ENCODE data around the gene GSTM3.

Gene GSTM3

GRCh38 chr1:109728870-109729269, 12.0 kb downstream of the GSTM3 start:
- Histone ChIP-seq H3K79me2 (no peaks in the 10 kb centered on the region), H3K9me3 (ENCODE audit: control insufficient read depth, low read length) (no peaks in the 10 kb centered on the region), H3K27ac (no peak overlapping the region), H3K27me3 (ENCODE audit: control insufficient read depth, insufficient read depth, low read length) (no peaks in the 10 kb centered on the region), H3K4me3 (ENCODE audit: low read depth, low read length) (no peak overlapping the region), H2AFZ (no peak overlapping the region), H3K9ac (no peak overlapping the region), H3K4me2 (ENCODE audit: low read length) (no peak overlapping the region), H3K36me3 (ENCODE audit: control insufficient read depth, insufficient read depth, low read length) (no peaks in the 10 kb centered on the region), H3K4me1 (no peaks in the 10 kb centered on the region)
- TF ChIP-seq, protein P1, sequence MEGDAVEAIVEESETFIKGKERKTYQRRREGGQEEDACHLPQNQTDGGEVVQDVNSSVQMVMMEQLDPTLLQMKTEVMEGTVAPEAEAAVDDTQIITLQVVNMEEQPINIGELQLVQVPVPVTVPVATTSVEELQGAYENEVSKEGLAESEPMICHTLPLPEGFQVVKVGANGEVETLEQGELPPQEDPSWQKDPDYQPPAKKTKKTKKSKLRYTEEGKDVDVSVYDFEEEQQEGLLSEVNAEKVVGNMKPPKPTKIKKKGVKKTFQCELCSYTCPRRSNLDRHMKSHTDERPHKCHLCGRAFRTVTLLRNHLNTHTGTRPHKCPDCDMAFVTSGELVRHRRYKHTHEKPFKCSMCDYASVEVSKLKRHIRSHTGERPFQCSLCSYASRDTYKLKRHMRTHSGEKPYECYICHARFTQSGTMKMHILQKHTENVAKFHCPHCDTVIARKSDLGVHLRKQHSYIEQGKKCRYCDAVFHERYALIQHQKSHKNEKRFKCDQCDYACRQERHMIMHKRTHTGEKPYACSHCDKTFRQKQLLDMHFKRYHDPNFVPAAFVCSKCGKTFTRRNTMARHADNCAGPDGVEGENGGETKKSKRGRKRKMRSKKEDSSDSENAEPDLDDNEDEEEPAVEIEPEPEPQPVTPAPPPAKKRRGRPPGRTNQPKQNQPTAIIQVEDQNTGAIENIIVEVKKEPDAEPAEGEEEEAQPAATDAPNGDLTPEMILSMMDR (IDR thresholded peaks at IDR 0.05), result no peak

DNA sequence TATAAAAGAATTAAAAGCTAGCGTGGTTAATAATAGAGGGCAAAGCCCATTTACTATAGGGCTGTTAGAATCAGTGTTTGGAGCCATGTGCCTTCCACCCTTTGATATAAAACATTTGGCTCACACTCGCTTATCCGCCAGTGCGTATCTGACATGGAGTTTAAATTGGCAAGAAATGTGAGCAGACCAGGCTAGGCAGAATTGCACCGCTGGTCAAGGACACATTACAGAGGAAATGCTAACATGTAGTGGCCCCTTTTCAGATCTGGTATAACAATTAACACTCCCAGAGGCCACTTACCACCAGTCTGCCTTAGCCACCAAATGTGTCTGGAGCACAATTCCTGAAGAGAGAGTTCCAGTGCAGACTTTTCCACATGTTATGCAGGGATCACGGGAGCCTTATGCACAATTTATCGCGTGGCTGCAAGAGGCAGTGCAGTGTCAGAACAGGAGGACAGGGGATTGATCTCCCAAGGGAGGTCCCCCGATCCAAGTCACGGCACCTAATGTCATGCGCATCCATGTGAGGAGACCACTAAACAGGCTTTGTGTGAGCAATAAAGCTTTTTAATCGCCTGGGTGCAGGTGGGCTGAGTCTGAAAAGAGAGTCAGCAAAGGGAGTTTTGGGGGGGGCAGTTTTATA, 14.0 kb downstream of the GSTM3 start:
- TF ChIP-seq, protein P1 (IDR thresholded peaks at IDR 0.05), result no peak
- no peaks in the 10 kb centered on the region for H3K36me3 ChIP-seq (ENCODE audit: control insufficient read depth, insufficient read depth, low read length)
- H3K4me3 ChIP-seq (ENCODE audit: low read depth, low read length), result no peak overlapping the region
- H3K4me2 ChIP-seq (ENCODE audit: low read length), result no peak overlapping the region
- no peak overlapping the region for H3K9ac ChIP-seq
- no peaks in the 10 kb centered on the region for H3K4me1 ChIP-seq
- no peaks in the 10 kb centered on the region for H3K27me3 ChIP-seq (ENCODE audit: control insufficient read depth, insufficient read depth, low read length)
- no peaks in the 10 kb centered on the region for H3K9me3 ChIP-seq (ENCODE audit: control insufficient read depth, low read length)
- H3K79me2 ChIP-seq, result no peaks in the 10 kb centered on the region
- no peak overlapping the region for H3K27ac ChIP-seq
- no peak overlapping the region for H2AFZ ChIP-seq

DNA sequence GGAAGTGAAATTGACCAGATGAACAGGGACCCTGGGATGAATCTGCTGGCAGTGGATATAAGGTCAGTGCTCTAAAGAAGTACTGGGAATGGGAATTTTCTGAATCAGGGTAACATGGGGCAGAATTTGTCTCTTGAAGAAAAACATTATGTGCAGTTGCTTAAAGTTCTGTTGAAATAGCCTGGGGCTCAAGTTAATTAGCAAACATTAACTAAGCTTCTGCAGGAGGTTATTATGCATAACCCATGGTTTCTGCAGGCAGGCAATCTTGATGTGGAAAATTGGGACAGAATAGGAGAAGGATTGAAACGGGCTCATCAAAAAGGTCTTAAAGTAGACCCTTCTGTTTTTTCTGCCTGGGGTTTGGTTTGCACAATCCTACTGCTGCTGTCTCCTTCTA, 14.8 kb downstream of the GSTM3 start:
- no peak overlapping the region for H3K4me3 ChIP-seq (ENCODE audit: low read depth, low read length)
- no peaks in the 10 kb centered on the region for H3K79me2 ChIP-seq
- no peaks in the 10 kb centered on the region for H3K9me3 ChIP-seq (ENCODE audit: control insufficient read depth, low read length)
- no peaks in the 10 kb centered on the region for H3K27me3 ChIP-seq (ENCODE audit: control insufficient read depth, insufficient read depth, low read length)
- TF ChIP-seq, protein P1 (IDR thresholded peaks at IDR 0.05), result no peak
- no peak overlapping the region for H3K4me2 ChIP-seq (ENCODE audit: low read length)
- H3K9ac ChIP-seq, result no peak overlapping the region
- H3K36me3 ChIP-seq (ENCODE audit: control insufficient read depth, insufficient read depth, low read length), result no peaks in the 10 kb centered on the region
- no peak overlapping the region for H2AFZ ChIP-seq
- no peak overlapping the region for H3K27ac ChIP-seq
- H3K4me1 ChIP-seq, result no peaks in the 10 kb centered on the region

DNA sequence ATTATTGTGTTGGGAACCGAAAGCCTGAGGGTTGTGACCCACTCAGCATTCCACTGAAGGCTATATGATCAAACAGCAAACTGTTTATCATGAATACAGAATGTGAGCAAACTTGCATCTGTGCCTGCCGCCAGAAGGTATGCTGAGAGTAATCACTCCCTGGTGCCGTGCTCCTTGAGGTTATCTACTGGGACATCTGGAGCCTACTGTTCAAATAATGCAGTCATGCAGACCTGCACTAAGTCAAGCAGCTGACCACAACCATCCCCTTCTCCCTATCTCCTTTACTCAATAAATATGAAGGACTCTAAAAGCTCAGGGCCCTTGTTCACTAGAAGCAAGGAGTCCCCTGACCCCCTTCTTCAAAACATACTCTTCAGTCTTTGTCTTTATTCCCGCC, 15.3 kb downstream of the GSTM3 start:
- H3K9ac ChIP-seq, result no peak overlapping the region
- no peaks in the 10 kb centered on the region for H3K79me2 ChIP-seq
- H3K27ac ChIP-seq, result no peak overlapping the region
- no peaks in the 10 kb centered on the region for H3K4me1 ChIP-seq
- no peak overlapping the region for H2AFZ ChIP-seq
- H3K36me3 ChIP-seq (ENCODE audit: control insufficient read depth, insufficient read depth, low read length), result no peaks in the 10 kb centered on the region
- no peaks in the 10 kb centered on the region for H3K27me3 ChIP-seq (ENCODE audit: control insufficient read depth, insufficient read depth, low read length)
- no peak overlapping the region for H3K4me3 ChIP-seq (ENCODE audit: low read depth, low read length)
- TF ChIP-seq, protein P1 (IDR thresholded peaks at IDR 0.05), result no peak
- no peak overlapping the region for H3K4me2 ChIP-seq (ENCODE audit: low read length)
- H3K9me3 ChIP-seq (ENCODE audit: control insufficient read depth, low read length), result no peaks in the 10 kb centered on the region

DNA sequence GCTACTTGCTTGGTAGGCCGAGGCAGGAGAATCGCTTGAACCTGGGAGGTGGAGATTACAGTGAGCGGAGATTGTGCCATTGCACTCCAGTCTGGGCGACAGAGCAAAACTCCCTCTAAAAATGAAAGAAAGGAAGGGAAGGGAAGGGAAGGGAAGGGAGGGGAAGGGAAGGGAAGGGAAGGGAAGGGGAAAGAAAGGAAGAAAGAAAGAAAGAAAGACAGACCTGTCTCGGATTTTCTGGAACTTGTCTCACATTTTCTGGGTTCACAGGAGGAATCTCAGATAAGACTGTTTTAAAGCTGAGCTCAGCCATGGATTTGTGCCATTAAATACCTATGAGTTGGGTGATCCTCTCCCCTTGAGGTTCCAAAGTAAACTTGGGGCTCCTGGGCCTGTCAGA, 15.9 kb downstream of the GSTM3 start:
- no peaks in the 10 kb centered on the region for H3K4me1 ChIP-seq
- no peaks in the 10 kb centered on the region for H3K27me3 ChIP-seq (ENCODE audit: control insufficient read depth, insufficient read depth, low read length)
- H3K79me2 ChIP-seq, result no peaks in the 10 kb centered on the region
- H3K9me3 ChIP-seq (ENCODE audit: control insufficient read depth, low read length), result no peaks in the 10 kb centered on the region
- no peak overlapping the region for H3K4me3 ChIP-seq (ENCODE audit: low read depth, low read length)
- H3K36me3 ChIP-seq (ENCODE audit: control insufficient read depth, insufficient read depth, low read length), result no peaks in the 10 kb centered on the region
- TF ChIP-seq, protein P1 (IDR thresholded peaks at IDR 0.05), result no peak
- no peak overlapping the region for H3K4me2 ChIP-seq (ENCODE audit: low read length)
- no peak overlapping the region for H2AFZ ChIP-seq
- H3K9ac ChIP-seq, result no peak overlapping the region
- no peak overlapping the region for H3K27ac ChIP-seq

Data from parathyroid adenoma (tissue), 2 donors.